Suppressor macrophage (primary cell): ENCODE data around the gene ZNF772.
"Not testable (repeated sequence)": the region's sequence is repeated elsewhere in the genome, so short reads cannot be mapped to it uniquely, and the experiment has no call there.

Experiments used
- DNase-seq, 4 experiments: peaks; one replicate each; pipeline ENCODE4 v3.0.0-alpha.2; 2020 to 2022
- total RNA-seq, 17 experiments: gene quantifications; one replicate each; lab custom pipeline; 2026; ENCODE audit warnings: mixed read lengths in 6 of 17, inconsistent platforms in 3 of 17; lab: John Stamatoyannopoulos, UW

Gene ZNF772
- total RNA-seq, result 3.0 to 20.8 (median 12.3) reads per million in 17 experiments

- peak; percentile 89 to 94 (median 94) for DNase-seq
Observed at GRCh38 chr19:57477191-57478008, at the start of gene ZNF772. Gene ZNF772, minus strand, starts transcription at chr19:57477566. Its CDS starts 257 bp downstream, at chr19:57477309.

GRCh38 chr19:57518021-57518420 lies 40.7 kb upstream of the ZNF772 start:
- not testable (repeated sequence) for DNase-seq

GRCh38 chr19:57515255-57515654 lies 37.9 kb upstream of the ZNF772 start:
- DNase-seq, result no peak

- peak in 2 of 4 experiments; percentile 6 to 26 for DNase-seq
Observed at GRCh38 chr19:57512845-57513244, 35.5 kb upstream of the ZNF772 start.

GRCh38 chr19:57511484-57511883 lies 34.1 kb upstream of the ZNF772 start:
- DNase-seq, result no peak

- no peak for DNase-seq
Observed at GRCh38 chr19:57506163-57506562, 28.8 kb upstream of the ZNF772 start.

- DNase-seq, result peak in 1 of 4 experiments; percentile 7
Observed at GRCh38 chr19:57500400-57500799, 23.0 kb upstream of the ZNF772 start.

- DNase-seq, result peak; percentile 96 to 98 (median 98)
Observed at GRCh38 chr19:57499680-57500395, 22.5 kb upstream of the ZNF772 start, which contains the start of gene ZNF773. Gene ZNF773, plus strand, starts transcription at chr19:57499938. Its CDS starts 143 bp downstream, at chr19:57500081.

- DNase-seq, result not testable (repeated sequence)
Observed at GRCh38 chr19:57499332-57499679, 21.9 kb upstream of the ZNF772 start.

GRCh38 chr19:57488299-57488644 lies 10.9 kb upstream of the ZNF772 start:
- DNase-seq, result not testable (repeated sequence)

- peak; percentile 87 to 94 (median 90) for DNase-seq
Observed at GRCh38 chr19:57487477-57488298, 10.3 kb upstream of the ZNF772 start, which contains the start of gene ZNF419. Gene ZNF419, plus strand, starts transcription at chr19:57487750. Its CDS starts 201 bp downstream, at chr19:57487951.

GRCh38 chr19:57473646-57474045 lies 3.7 kb downstream of the ZNF772 start:
- no peak for DNase-seq

- no peak for DNase-seq
Observed at GRCh38 chr19:57466489-57466888, 10.9 kb downstream of the ZNF772 start.

GRCh38 chr19:57465680-57466381 lies 11.5 kb downstream of the ZNF772 start:
- DNase-seq, result peak; percentile 19 to 55 (median 38)

GRCh38 chr19:57452307-57452706 lies 25.1 kb downstream of the ZNF772 start:
- DNase-seq, result no peak

- no peak for DNase-seq
Observed at GRCh38 chr19:57443121-57443696, 34.2 kb downstream of the ZNF772 start.

GRCh38 chr19:57441979-57442752 lies 35.2 kb downstream of the ZNF772 start:
- no peak for DNase-seq

- no peak for DNase-seq
Observed at GRCh38 chr19:57438925-57439324, 38.4 kb downstream of the ZNF772 start.

GRCh38 chr19:57437931-57438330 lies 39.4 kb downstream of the ZNF772 start:
- DNase-seq, result no peak

GRCh38 chr19:57436417-57436816 lies 40.9 kb downstream of the ZNF772 start:
- DNase-seq, result no peak
